Suppressor macrophage (primary cell): ENCODE measurements around the gene TOPAZ1.
"Not testable (repeated sequence)": the region's sequence is repeated elsewhere in the genome, so short reads cannot be mapped to it uniquely, and the experiment has no call there.

Experiments
- DNase-seq, 4 experiments: peaks; one replicate each; pipeline ENCODE4 v3.0.0-alpha.2; 2020 to 2022

TOPAZ1 gene

GRCh38 chr3:44334326-44334725 is 92.6 kb downstream of the TOPAZ1 start:
- DNase-seq, result peak in 2 of 4 experiments; percentile 31 to 50

GRCh38 chr3:44337248-44337785 is 95.6 kb downstream of the TOPAZ1 start:
- no peak for DNase-seq

GRCh38 chr3:44338010-44338827 is 96.5 kb downstream of the TOPAZ1 start, which contains the start of gene TCAIM:
Gene TCAIM (plus strand): TSS chr3:44338766. CDS start chr3:44354783, 16,017 bp downstream.
- peak; percentile 99 for DNase-seq

- no peak for DNase-seq
Observed at GRCh38 chr3:44338828-44339127, 97.1 kb downstream of the TOPAZ1 start.

- no peak for DNase-seq
Observed at GRCh38 chr3:44339181-44340057, 97.7 kb downstream of the TOPAZ1 start.

GRCh38 chr3:44340058-44340395 is 98.3 kb downstream of the TOPAZ1 start:
- DNase-seq, result peak in 3 of 4 experiments; percentile 10 to 51 (median 50)

GRCh38 chr3:44342176-44342790 is 100.6 kb downstream of the TOPAZ1 start:
- DNase-seq, result no peak

- no peak for DNase-seq
Observed at GRCh38 chr3:44343421-44343820, 101.7 kb downstream of the TOPAZ1 start.

GRCh38 chr3:44346590-44346989 is 104.9 kb downstream of the TOPAZ1 start:
- not testable (repeated sequence) for DNase-seq

GRCh38 chr3:44348993-44349392 is 107.3 kb downstream of the TOPAZ1 start:
- DNase-seq, result no peak

- DNase-seq, result no peak
Observed at GRCh38 chr3:44353355-44353924, 111.8 kb downstream of the TOPAZ1 start.

GRCh38 chr3:44355362-44356033 is 113.8 kb downstream of the TOPAZ1 start:
- peak; percentile 41 to 81 (median 66) for DNase-seq

GRCh38 chr3:44359146-44359751 is 117.6 kb downstream of the TOPAZ1 start:
- DNase-seq, result no peak

- no peak for DNase-seq
Observed at GRCh38 chr3:44363591-44363990, 121.9 kb downstream of the TOPAZ1 start.

GRCh38 chr3:44365952-44366351 is 124.3 kb downstream of the TOPAZ1 start:
- no peak for DNase-seq

- DNase-seq, result no peak
Observed at GRCh38 chr3:44375450-44375849, 133.8 kb downstream of the TOPAZ1 start.
